Hematopoietic multipotent progenitor cell treated with erythropoietin and hydrocortisone succinate and interleukin-3 and kit ligand, for 4 days (in vitro differentiated cells): ENCODE measurements around the gene CYP26A1.
A peak's percentile ranks its signal among the peaks of the same experiment; 100 is the strongest.

Experiments
- DNase-seq: peaks from one replicate; pipeline ENCODE4 v3.0.0-alpha.2; 2015

CYP26A1 gene

DNA sequence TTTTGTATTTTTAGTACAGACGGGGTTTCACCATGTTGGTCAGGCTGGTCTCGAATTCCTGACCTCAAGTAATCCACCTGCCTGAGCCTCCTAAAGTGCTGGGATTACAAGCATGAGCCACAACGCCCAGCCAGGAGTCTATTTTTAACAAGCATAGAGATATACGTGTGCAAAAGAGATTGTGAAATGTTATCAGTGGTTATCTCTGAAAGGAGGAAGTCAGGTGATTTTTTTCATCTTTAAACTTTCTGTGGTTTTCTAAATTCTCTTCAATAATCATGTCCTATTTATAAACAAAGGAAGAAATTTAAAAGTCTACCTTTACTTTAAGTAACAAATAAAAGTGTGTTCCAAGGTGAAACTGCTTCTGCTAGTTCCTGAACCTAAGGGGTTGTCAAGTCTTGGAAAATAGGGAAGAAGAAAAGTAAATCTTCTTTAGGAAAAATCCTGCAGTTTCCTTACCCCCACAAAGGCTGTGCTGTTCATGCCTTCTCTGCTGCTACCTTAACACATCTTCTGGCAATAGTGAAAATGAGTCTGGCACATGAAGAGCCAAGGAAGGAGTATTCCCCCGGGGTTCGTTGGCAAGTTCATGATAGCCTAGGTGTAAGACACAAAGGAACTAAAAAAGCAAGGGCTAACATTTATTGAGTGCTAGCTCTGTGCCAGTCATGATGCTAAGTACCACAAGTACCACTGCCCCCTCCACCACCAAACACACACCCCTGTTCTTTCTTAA, 51.1 kb downstream of the CYP26A1 start:
- DNase-seq, result peak; percentile 46

DNA sequence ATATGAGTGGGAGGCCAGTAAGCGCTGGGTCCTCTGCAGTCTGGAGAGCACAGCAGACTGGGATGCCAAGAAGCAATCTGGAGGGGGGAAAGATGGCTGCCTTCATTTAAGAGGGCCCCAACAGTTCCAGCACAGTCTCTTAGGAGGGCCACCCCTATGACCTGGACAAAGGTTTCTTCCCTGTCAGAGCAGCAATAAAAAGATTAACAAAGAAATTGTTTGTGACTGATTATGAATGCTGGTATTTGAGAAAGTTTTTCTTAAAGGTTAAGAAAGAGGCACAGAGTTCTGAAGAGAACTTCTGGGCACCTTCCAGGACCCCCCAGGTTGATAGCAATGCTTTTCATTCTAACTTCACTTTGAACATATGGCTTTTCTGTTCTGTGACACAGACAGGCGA, 52.3 kb downstream of the CYP26A1 start:
- DNase-seq, result no peak

DNA sequence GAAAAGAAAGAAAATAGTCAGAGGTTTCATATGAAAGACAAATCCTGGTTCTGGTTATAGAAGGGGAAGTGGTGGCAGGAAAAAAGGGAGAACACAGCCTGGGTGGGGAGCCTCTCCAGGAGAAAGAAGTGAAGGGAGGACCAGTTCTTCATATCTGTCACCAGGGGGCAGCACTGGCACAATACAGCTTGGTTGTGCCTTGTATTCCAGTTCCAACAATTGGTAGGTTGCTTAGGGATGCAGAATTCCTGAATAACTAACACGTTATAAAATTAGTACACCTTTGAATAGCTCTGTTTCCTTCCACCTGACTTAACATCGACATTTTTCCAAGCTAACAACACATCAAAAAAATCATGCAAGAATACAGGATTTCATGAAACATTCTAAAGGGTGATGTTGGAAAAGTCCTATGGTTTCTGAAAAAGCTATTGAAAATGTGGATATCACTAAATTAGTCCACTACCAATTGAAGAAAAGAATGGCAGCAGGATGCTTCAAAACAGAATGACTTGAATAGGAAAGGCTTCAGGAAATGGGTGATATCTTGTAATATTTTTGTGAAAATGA, 52.9 kb downstream of the CYP26A1 start:
- peak; percentile 20 for DNase-seq
